ENCODE data around the gene RNPEP.
A peak's percentile ranks its signal among the peaks of the same experiment; 100 is the strongest.
"Not testable (repeated sequence)": the region's sequence is repeated elsewhere in the genome, so short reads cannot be mapped to it uniquely, and the experiment has no call there.

RNPEP gene

DNA sequence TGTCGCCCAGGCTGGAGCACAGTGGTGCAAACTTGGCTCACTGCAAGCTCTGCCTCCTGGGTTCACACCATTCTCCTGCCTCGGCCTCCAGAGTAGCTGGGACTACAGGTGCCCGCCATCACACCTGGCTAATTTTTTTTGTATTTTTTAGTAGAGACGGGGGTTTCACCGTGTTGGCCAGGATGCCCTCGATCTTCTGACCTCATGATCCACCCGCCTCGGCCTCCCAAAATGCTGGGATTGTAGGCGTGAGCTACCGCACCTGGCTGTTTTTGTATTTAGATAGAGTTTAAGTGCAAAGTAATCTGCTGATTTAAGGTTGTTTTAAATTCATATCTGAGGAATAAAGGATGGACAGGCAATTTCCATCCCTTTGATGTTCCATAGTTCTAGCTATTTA, 20.1 kb upstream of the RNPEP start:
- not testable (repeated sequence) for DNase-seq

DNA sequence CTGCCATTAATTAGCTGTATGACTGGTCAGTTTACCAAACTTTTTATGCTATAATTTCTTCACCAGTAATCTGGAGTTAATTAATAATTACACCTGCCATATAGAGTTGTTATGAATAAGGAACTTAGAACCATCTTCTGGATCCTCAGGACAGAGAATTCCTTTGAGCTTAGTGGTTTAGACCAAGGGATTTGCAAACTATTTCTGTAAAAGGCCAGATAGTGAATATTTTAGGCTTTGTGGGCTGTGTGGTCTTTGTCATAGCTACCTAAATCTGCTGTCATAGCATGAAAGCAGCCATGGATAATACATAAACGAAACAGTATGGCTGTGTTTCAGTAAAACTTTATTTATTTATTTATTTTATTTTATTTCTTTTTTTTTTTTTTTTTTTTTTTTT, 18.2 kb upstream of the RNPEP start:
- no peak for DNase-seq

GRCh38 chr1:201966171-201966570, 16.3 kb upstream of the RNPEP start:
- no peak for DNase-seq

GRCh38 chr1:201968202-201968925, 14.1 kb upstream of the RNPEP start:
- no peak for DNase-seq

DNA sequence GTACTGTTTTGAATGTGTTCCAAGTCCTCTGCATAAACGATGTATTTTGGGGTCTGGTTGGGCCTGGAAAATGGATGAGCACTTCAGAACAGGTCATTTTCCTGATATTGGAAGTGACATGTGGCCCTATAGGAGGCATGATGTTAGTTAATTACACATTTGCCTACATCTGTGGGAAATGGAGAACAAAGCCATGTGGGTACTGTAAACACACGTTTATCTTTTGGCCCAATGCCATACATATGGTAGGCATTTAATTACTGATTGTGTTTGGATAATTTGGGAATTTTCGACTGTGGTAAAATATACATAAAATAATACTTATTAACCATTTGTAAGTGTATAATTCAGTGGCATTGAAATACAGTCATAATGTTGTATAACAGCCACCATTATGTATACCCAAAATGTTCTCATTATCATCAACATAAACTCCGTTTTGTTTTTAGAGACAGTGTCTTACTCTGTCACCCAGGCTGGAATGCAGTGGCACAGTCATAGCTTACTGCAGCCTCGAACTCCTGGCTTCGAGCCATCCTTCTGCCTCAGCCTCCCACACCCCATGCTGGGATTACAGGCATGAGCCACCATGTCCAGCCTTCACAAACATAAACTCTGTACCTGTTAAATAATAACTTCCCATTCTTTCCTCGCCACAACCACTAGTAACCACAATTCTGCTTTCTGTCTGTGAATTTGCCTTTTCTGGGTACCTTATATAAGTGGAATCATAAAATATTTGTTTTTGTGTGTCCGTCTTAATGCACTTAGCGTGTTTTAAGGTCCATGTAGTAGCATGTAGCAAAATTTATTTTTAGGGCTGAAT, 11.9 kb upstream of the RNPEP start:
- no peak for DNase-seq

- DNase-seq = no peak
Observed at GRCh38 chr1:201982082-201982622, 296 bp upstream of the RNPEP start.

DNA sequence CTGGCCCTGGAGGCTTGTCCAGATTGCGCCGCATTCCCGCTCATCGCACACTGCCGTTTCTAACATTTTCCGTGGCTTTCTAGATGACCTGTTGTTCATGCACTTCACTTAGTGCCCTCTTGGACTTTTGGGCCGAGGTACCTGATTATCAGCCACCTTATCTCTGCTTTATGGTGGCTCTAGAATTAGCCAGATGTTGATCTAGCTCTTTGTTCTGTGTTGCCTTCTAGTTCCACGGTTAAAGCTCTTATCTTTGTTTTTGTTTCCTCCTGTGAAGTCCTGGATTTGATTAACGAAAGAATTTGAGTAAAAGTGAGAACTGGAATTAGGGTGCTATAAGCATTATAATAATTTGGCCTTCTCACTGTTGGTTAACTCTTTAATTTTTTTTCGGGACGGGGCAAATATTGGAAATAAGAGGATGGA, 945 bp downstream of the RNPEP start:
- no peak for DNase-seq

GRCh38 chr1:201984446-201984845, 2.0 kb downstream of the RNPEP start:
- no peak for DNase-seq

DNA sequence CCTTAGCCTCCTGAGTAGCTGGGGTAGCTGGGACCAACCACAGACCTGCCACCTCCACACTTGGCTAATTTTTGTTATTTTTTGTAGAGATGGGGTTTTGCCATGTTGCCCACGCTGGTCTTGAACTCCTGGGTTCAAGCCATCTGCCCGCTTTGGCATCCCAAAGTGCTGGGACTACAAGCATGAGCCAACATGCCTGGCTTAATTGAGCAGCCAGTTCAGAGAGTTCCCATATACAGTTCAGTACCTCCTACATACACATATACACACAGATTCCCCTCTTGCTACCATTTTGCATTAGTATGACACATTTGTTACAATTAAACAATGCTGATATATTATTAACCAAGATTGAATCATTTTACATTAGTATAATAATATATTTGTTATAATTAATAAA, 2.9 kb downstream of the RNPEP start:
- DNase-seq = no peak

- DNase-seq = no peak
Observed at GRCh38 chr1:201988601-201989000, 6.2 kb downstream of the RNPEP start.

- DNase-seq = no peak
Observed at GRCh38 chr1:201989354-201990128, 7.1 kb downstream of the RNPEP start.

GRCh38 chr1:201990427-201990826, 8.0 kb downstream of the RNPEP start:
- no peak for DNase-seq

GRCh38 chr1:201999625-202000238, 17.3 kb downstream of the RNPEP start:
- DNase-seq = peak; percentile 64

- DNase-seq = no peak
Observed at GRCh38 chr1:202002507-202002906, 20.1 kb downstream of the RNPEP start.

- DNase-seq = no peak
Observed at GRCh38 chr1:202004711-202005110, 22.3 kb downstream of the RNPEP start.

DNA sequence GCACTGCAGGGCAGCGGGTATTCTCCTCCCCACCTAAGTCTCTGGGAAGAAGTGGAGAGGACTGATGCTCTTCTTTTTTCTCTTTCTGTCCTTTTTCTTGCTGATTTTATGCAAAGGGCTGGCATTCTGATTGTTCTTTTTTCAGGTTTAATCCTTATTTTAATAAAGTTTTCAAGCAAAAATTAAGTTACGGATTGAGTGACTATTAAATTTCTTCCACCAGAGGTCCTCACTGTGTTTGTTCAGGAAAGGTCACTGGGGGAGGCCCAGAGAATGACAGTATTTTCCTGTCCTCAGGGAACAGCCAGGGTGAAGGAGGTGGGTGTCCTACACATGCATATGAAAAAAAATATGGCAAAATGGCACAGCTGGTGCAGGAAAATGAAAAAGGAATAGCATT, 23.5 kb downstream of the RNPEP start:
- DNase-seq = no peak

GRCh38 chr1:202007304-202007703, 24.9 kb downstream of the RNPEP start:
- DNase-seq = no peak

DNA sequence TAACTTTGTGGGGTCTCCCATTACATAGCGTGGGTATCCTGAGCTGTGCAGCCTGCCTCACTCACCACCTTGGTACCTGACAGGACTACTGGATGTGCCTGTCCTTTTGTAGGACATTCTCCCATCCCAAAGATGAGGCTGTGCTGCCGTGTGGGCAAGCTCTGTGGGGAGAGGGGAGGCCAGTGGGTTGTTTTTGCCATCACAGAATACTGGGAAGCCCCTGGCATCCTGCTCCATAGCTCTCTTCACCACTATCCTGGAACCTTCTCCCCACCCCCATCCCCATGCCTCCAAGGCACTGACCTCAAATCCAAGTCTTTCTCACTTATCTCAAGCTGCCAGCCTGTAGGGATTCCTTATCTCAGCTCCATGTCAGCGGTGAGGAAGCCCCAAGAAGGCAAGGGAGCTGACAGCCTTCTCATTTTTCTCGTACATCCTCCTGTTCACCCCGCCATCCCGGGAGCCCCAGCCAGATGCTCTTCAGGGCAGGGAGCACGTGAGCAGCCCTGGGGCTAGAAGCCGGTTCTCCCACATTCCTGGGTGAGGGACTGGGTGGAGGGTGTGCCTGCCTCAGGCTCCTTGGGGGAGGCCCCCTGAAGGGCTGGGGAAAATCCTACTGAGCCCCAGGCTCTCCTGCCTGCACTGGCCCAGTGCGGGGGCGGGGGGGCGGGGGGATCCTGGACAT, 25.5 kb downstream of the RNPEP start:
- no peak for DNase-seq

DNA sequence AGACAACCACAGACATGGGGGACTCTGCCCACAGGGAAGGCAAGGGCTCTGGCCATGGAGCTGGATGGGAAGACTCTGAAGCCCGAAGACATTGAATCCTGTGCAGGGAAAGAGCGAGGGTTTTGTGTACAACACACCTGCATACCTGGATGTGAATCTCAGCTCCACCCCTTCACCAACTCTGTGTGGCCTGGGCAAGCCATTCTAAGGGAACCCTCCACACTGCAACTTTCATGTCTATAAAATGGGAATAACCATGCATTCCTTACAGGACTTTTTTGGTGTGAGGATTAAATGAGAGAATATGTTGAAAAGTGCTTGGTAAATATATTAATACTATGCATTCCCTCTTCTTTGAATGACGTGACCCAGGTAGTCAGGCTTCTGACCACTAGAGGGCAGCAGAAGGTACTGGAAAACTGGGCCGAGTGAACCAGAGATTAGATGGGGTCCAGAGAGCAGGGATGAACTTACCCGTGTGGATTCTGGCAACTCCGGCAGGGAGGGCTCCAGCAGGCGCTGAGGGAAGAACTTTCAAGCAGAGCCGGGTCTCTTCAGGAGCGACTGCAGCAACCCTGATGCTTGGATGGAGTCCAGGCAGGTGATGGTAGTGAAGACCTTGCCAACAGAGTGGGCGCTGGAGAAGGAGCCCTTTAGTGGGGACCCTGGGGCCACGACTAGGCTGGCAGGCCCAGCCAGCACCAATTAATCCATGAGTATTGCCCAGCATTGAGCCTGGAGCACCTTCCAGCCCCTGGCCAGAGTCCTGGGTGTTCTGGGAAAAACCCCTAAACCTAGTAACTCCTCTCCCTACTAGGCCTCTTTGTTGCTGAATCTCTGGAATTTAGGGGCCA, 27.1 kb downstream of the RNPEP start:
- peak; percentile 78 for DNase-seq

- peak; percentile 97 for DNase-seq
Observed at GRCh38 chr1:202010180-202011015, 27.9 kb downstream of the RNPEP start, which contains the start of gene ELF3. Gene ELF3 (plus strand): TSS chr1:202010587. CDS start chr1:202011137, 550 bp downstream.
